ENCODE results near the gene EPS8L1.
"Not testable (repeated sequence)": the region's sequence is repeated elsewhere in the genome, so short reads cannot be mapped to it uniquely, and the experiment has no call there.

The EPS8L1 gene

GRCh38 chr19:55050749-55051532 is 24.7 kb upstream of the EPS8L1 start:
- FAIRE-seq (no peak), DNase-seq (ENCODE audit: low spot score) (no peak)

GRCh38 chr19:55053735-55054134 is 21.9 kb upstream of the EPS8L1 start:
- FAIRE-seq (no peak), DNase-seq (ENCODE audit: low spot score) (no peak)

- FAIRE-seq (no peak), DNase-seq (ENCODE audit: low spot score) (no peak)
Observed at GRCh38 chr19:55056827-55057226, 18.8 kb upstream of the EPS8L1 start.

DNA sequence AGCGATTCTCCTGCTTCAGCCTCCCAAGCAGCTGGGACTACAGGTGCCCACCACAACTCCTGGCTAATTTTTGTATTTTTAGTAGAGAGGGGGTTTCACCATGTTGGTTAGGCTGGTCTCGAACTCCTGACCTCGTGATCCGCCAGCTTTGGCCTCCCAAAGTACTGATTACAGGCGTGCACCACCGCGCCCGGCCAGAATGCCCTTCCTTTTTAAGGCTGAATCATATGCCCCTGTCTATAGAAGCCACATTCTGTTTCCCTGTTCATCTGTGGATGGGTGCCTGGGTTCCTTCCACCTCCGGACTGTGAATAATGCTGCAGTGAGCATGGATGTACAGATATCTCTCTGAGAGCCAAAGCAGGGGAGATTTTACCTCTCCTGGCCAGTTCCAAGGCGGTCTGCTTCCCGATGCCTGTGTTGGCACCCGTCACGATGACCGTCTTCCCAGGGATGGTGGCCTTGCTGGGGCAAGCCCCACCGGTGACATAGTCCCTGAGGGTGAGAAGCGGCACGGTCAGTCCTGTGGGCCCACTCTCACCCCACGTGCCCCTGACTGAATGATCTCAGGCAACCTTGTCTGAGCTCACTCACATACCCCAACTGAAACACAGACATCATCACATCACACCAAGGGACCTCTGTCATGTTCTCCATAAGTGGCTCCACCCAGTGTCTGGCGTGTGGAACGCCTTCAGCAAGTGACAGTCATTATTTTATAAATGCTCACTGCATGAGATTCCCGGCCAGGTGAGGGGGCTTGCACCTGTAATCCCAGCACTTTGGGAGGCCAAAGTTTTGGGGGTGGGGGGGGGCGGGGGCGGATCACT is 16.7 kb upstream of the EPS8L1 start:
- FAIRE-seq, result no peak
- no peak for DNase-seq (ENCODE audit: low spot score)

GRCh38 chr19:55060287-55060686 is 15.4 kb upstream of the EPS8L1 start:
- FAIRE-seq; DNase-seq (ENCODE audit: low spot score): not testable (repeated sequence)

DNA sequence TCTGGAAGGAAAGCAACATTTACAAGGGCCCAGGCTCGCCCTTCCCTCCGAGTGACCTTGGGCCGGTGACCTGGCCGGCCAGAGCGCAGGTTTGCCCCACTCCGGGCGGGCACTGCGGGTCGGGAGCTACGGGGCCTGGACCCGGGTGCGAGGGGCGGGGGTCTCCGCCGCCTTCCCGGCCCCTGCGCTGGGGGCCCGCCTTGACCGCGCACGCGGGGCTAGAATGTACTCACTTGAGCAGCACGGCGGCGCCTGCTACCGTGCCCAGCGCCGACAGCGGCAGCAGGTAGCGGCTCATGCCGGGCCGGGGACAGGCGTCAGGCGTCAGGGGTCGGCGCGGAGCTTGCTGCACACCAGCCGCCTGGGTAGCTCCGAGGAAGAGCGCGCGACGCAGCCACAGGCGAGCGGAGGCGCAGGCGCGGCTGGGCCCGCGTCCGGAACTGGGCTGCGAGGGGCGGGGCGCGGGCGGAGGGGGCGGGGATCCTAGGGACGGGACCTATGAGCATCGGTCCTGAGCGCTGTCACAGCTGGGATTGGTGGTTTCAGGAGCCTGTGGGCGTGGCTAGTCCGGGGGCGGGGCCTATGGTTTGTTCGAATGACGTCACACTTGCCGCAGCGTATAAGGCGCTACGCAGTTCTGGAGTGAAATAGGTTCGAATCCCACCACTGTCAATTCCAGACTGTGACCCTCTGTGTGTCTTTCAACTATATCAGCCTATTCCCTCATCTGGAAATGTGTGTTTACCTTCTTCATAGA is 12.8 kb upstream of the EPS8L1 start, which contains the start of gene RDH13:
Gene RDH13 (minus strand): TSS at position 414 of the 757 bp plus-strand sequence. CDS start 116 bp downstream, at position 298.
- DNase-seq (ENCODE audit: low spot score) (peak; percentile 88), FAIRE-seq (no peak)

GRCh38 chr19:55063492-55063843 is 12.2 kb upstream of the EPS8L1 start:
- DNase-seq (ENCODE audit: low spot score) (no peak), FAIRE-seq (no peak)

GRCh38 chr19:55065516-55065915 is 10.2 kb upstream of the EPS8L1 start:
- FAIRE-seq; DNase-seq (ENCODE audit: low spot score): not testable (repeated sequence)

GRCh38 chr19:55066107-55066709 is 9.5 kb upstream of the EPS8L1 start:
- FAIRE-seq (no peak), DNase-seq (ENCODE audit: low spot score) (no peak)

GRCh38 chr19:55067869-55068268 is 7.8 kb upstream of the EPS8L1 start:
- no peak for FAIRE-seq
- DNase-seq (ENCODE audit: low spot score), result no peak

DNA sequence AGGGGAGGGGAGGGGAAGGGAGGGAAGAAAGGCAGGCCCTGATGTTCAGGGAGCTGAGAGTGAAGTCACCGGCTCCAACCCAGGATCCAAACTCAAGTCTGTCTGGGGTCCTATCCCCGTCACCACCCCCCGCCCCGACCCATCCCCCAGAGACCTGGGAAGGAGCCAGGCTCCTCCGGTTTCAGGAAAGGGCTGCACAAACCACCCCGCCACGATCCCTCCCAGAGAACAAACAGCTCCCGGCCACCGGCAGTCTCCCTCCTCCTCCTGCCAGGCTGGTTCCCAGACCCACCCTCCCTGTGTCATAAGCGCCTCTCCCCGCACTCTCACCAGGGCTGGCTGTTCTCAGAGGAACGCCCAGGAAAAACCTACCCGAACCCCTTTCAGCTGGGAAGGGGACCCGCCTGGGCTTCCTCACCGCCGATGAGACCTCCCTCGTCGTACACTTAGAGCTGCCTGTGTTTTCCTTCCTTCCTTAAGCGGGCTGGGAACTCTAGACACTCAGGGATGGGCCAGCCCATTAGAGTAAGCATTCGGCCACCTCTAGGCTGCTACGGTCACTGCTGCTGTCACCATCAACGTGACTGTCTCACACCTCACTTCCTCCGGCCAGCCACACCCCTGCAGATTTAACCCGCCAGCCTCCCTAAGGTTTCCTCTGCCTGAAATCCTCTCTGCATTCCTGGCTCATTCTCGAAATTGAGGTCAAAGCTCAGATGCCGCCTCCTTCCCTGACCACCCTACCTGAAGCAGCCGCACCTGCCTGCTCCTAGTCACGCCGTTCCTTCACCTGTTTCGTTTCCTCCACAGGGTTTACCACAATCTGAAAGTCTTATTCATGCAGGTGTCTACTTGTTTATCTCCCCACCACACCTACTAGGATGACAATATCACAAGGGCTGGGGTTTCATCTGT is 6.5 kb upstream of the EPS8L1 start:
- FAIRE-seq (no peak), DNase-seq (ENCODE audit: low spot score) (no peak)

GRCh38 chr19:55069865-55070197 is 5.8 kb upstream of the EPS8L1 start:
- DNase-seq (ENCODE audit: low spot score) (no peak), FAIRE-seq (no peak)

GRCh38 chr19:55070466-55071128 is 5.1 kb upstream of the EPS8L1 start:
- DNase-seq (ENCODE audit: low spot score), result no peak
- no peak for FAIRE-seq

DNA sequence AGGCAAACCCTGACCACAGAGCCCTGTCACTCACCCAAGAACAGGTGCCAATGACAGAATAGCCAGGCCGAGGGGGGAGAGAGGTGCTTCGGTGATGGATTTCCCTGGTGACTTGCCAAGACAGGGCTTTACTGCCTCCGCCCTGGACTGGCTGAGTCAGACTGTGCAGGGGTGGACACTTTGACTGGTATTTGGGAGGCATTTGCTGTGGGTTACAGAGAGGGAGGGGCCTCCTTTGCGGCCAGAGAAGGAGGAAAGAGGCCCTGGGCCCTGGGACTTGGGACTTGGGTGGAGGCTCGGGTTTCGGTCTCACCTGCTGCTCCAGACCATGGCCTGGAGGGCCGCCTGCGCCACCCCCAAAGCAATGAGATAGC is 4.6 kb upstream of the EPS8L1 start:
- FAIRE-seq (no peak), DNase-seq (ENCODE audit: low spot score) (peak; percentile 65)

DNA sequence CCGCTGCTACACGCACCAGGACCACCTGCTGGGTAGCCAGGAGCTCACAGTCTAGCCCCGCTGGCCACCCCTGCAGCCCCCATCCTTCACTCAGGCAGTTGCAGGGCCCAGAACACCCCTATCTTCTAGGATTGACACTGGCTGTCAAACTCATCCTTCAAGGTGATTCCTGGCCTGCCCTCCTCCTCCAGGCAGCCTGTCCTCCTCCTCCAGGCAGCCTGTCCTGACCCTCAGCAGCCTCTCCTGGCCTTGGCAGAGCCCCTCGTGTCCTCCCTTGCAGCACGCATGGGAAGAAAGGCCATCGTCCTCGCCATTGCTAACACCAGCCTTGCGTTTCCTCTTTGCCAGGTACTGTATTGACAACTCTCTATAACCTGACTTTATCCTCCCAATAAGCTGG is 3.8 kb upstream of the EPS8L1 start:
- FAIRE-seq (no peak), DNase-seq (ENCODE audit: low spot score) (no peak)

DNA sequence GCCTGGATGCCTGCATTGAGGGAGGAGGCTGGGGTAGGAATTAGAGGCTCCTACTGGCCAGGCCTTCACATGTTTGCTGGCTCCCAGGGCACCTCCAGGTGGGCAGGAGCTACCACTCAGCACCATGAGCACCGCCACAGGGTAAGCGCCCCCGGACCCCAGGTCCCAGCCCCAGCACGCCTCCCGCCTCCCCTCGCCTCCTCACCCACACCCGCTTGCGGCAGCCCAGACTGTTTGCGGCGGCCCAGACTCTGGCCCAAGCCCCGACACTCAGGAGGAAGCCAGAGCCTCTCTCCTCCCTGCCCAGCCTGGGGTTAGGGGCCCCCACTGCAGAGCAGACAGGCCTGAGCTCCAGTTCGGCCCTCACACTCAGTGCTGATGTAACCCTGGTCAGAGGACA is 652 bp downstream of the EPS8L1 start:
- DNase-seq (ENCODE audit: low spot score), result no peak
- FAIRE-seq, result no peak

GRCh38 chr19:55077106-55077505 is 1.4 kb downstream of the EPS8L1 start:
- no peak for DNase-seq (ENCODE audit: low spot score)
- FAIRE-seq, result no peak

GRCh38 chr19:55078996-55079395 is 3.3 kb downstream of the EPS8L1 start:
- FAIRE-seq (no peak), DNase-seq (ENCODE audit: low spot score) (no peak)

GRCh38 chr19:55079400-55080038 is 3.9 kb downstream of the EPS8L1 start:
- DNase-seq (ENCODE audit: low spot score), result no peak
- FAIRE-seq, result no peak

Data from RCC 7860 (cell line).